ENCODE results near the gene NAB1.

The NAB1 gene

GRCh38 chr2:190674966-190675650 is 26.2 kb downstream of the NAB1 start:
- DNase-seq, result no peak

- DNase-seq, result no peak
Observed at GRCh38 chr2:190677255-190677654, 28.4 kb downstream of the NAB1 start.

GRCh38 chr2:190678444-190679162 is 29.7 kb downstream of the NAB1 start:
- peak; percentile 69 for DNase-seq

- no peak for DNase-seq
Observed at GRCh38 chr2:190679391-190679790, 30.5 kb downstream of the NAB1 start.

GRCh38 chr2:190679813-190680591 is 31.1 kb downstream of the NAB1 start:
- peak; percentile 33 for DNase-seq

- no peak for DNase-seq
Observed at GRCh38 chr2:190682168-190682567, 33.3 kb downstream of the NAB1 start.

- no peak for DNase-seq
Observed at GRCh38 chr2:190683802-190684201, 34.9 kb downstream of the NAB1 start.

GRCh38 chr2:190684931-190685330 is 36.0 kb downstream of the NAB1 start:
- DNase-seq, result no peak

GRCh38 chr2:190685333-190685732 is 36.5 kb downstream of the NAB1 start:
- DNase-seq, result no peak

GRCh38 chr2:190693533-190694232 is 44.8 kb downstream of the NAB1 start:
- no peak for DNase-seq

- no peak for DNase-seq
Observed at GRCh38 chr2:190694479-190694878, 45.6 kb downstream of the NAB1 start.

- DNase-seq, result no peak
Observed at GRCh38 chr2:190695739-190696138, 46.9 kb downstream of the NAB1 start.

- no peak for DNase-seq
Observed at GRCh38 chr2:190696792-190697398, 48.0 kb downstream of the NAB1 start.

- no peak for DNase-seq
Observed at GRCh38 chr2:190697421-190697820, 48.5 kb downstream of the NAB1 start.

GRCh38 chr2:190698895-190699294 is 50.0 kb downstream of the NAB1 start:
- DNase-seq, result no peak

- no peak for DNase-seq
Observed at GRCh38 chr2:190701586-190701985, 52.7 kb downstream of the NAB1 start.

- no peak for DNase-seq
Observed at GRCh38 chr2:190705280-190705679, 56.4 kb downstream of the NAB1 start.

- no peak for DNase-seq
Observed at GRCh38 chr2:190707726-190708125, 58.8 kb downstream of the NAB1 start.

- peak; percentile 26 for DNase-seq
Observed at GRCh38 chr2:190708650-190709049, 59.8 kb downstream of the NAB1 start.

- no peak for DNase-seq
Observed at GRCh38 chr2:190711069-190711468, 62.2 kb downstream of the NAB1 start.

GRCh38 chr2:190713471-190713870 is 64.6 kb downstream of the NAB1 start:
- no peak for DNase-seq

GRCh38 chr2:190714958-190715357 is 66.1 kb downstream of the NAB1 start:
- no peak for DNase-seq
